ENCODE data around the gene NXPH4.

NXPH4 gene

GRCh38 chr12:57231276-57232021, 14.9 kb downstream of the NXPH4 start:
- Histone ChIP-seq H3K4me3 (ENCODE audit: low read length, poor library complexity, severe bottlenecking) (peak overlapping the region; percentile 87), H3K9ac (ENCODE audit: low read depth, low read length, poor library complexity, severe bottlenecking) (peak overlapping the region; percentile 94), H3K36me3 (ENCODE audit: insufficient read depth, low read length) (peaks cover 30% of the 10 kb centered on the region; the same call in 1 of the 2 replicates)

GRCh38 chr12:57232156-57232756, 15.7 kb downstream of the NXPH4 start:
- Histone ChIP-seq H3K4me2 (ENCODE audit: low read depth, low read length, poor library complexity, severe bottlenecking) (peak overlapping the region; percentile 95), H2AFZ (ENCODE audit: low read length) (no peak overlapping the region), H3K27me3 (ENCODE audit: insufficient read depth, low read length, poor library complexity, severe bottlenecking) (no peaks in the 10 kb centered on the region), H4K20me1 (ENCODE audit: insufficient read depth, low read length, poor library complexity, severe bottlenecking) (peaks cover 47% of the 10 kb centered on the region), H3K9ac (ENCODE audit: low read depth, low read length, poor library complexity, severe bottlenecking) (peak overlapping the region; percentile 94), H3K9me2 (replicated peaks; ENCODE audit: low read depth, low read length) (no peaks in the 10 kb centered on the region), H3F3A (ENCODE audit: low read depth) (no peaks in the 10 kb centered on the region), H3K4me3 (ENCODE audit: low read length, poor library complexity, severe bottlenecking) (peak overlapping the region; percentile 87), H3K9me3 (ENCODE audit: insufficient read depth, low read depth, low read length) (no peaks in the 10 kb centered on the region), H3K79me2 (ENCODE audit: insufficient read depth, low read length) (peaks cover 44% of the 10 kb centered on the region), H3K36me3 (ENCODE audit: insufficient read depth, low read length) (peaks cover 30% of the 10 kb centered on the region; the same call in 1 of the 2 replicates), H3K4me1 (ENCODE audit: insufficient read depth, low read length, poor library complexity, severe bottlenecking) (peaks cover 49% of the 10 kb centered on the region)
- TF ChIP-seq EZH2phosphoT487 (IDR thresholded peaks at IDR 0.05; ENCODE audit: borderline replicate concordance) = no peak
- TF ChIP-seq CTCF (conservative IDR thresholded peaks at IDR 0.05; ENCODE audit: low read length) = no peak

More at GRCh38 chr12:57231276-57232021, 14.9 kb downstream of the NXPH4 start:
- no peaks in the 10 kb centered on the region for H3K9me2 ChIP-seq (replicated peaks; ENCODE audit: low read depth, low read length)
- TF ChIP-seq EZH2phosphoT487 (IDR thresholded peaks at IDR 0.05; ENCODE audit: borderline replicate concordance) (no peak), CTCF (conservative IDR thresholded peaks at IDR 0.05; ENCODE audit: low read length) (no peak)
- H3K27me3 ChIP-seq (ENCODE audit: insufficient read depth, low read length, poor library complexity, severe bottlenecking) = no peaks in the 10 kb centered on the region
- no peaks in the 10 kb centered on the region for H3F3A ChIP-seq (ENCODE audit: low read depth)
- H4K20me1 ChIP-seq (ENCODE audit: insufficient read depth, low read length, poor library complexity, severe bottlenecking) = peaks cover 47% of the 10 kb centered on the region
- no peaks in the 10 kb centered on the region for H3K9me3 ChIP-seq (ENCODE audit: insufficient read depth, low read depth, low read length)
- no peak overlapping the region for H2AFZ ChIP-seq (ENCODE audit: low read length)
- peaks cover 44% of the 10 kb centered on the region for H3K79me2 ChIP-seq (ENCODE audit: insufficient read depth, low read length)
- H3K4me2 ChIP-seq (ENCODE audit: low read depth, low read length, poor library complexity, severe bottlenecking) = peak overlapping the region; percentile 95
- H3K4me1 ChIP-seq (ENCODE audit: insufficient read depth, low read length, poor library complexity, severe bottlenecking) = peaks cover 50% of the 10 kb centered on the region

GRCh38 chr12:57233357-57234232, 17.0 kb downstream of the NXPH4 start:
- Histone ChIP-seq H4K20me1 (ENCODE audit: insufficient read depth, low read length, poor library complexity, severe bottlenecking) (peaks cover 47% of the 10 kb centered on the region), H3K4me1 (ENCODE audit: insufficient read depth, low read length, poor library complexity, severe bottlenecking) (peaks cover 40% of the 10 kb centered on the region), H3F3A (ENCODE audit: low read depth) (no peaks in the 10 kb centered on the region), H3K9me3 (ENCODE audit: insufficient read depth, low read depth, low read length) (no peaks in the 10 kb centered on the region), H3K4me2 (ENCODE audit: low read depth, low read length, poor library complexity, severe bottlenecking) (peak overlapping the region; percentile 95), H3K9me2 (replicated peaks; ENCODE audit: low read depth, low read length) (no peaks in the 10 kb centered on the region), H2AFZ (ENCODE audit: low read length) (no peak overlapping the region), H3K9ac (ENCODE audit: low read depth, low read length, poor library complexity, severe bottlenecking) (peak overlapping the region; percentile 94), H3K36me3 (ENCODE audit: insufficient read depth, low read length) (peaks cover 30% of the 10 kb centered on the region; the same call in 1 of the 2 replicates), H3K79me2 (ENCODE audit: insufficient read depth, low read length) (peaks cover 44% of the 10 kb centered on the region), H3K27me3 (ENCODE audit: insufficient read depth, low read length, poor library complexity, severe bottlenecking) (no peaks in the 10 kb centered on the region), H3K4me3 (ENCODE audit: low read length, poor library complexity, severe bottlenecking) (no peak overlapping the region)
- TF ChIP-seq CTCF (conservative IDR thresholded peaks at IDR 0.05; ENCODE audit: low read length) (no peak), EZH2phosphoT487 (IDR thresholded peaks at IDR 0.05; ENCODE audit: borderline replicate concordance) (no peak)
